PC-9 (cell line): ENCODE data around the gene CDC27. TPM values are rescaled to one million over a fixed set of nuclear protein-coding genes. Genes with fewer than 3 reads are reported as not detected.
"Not testable (repeated sequence)": the region's sequence is repeated elsewhere in the genome, so short reads cannot be mapped to it uniquely, and the experiment has no call there.

ENCODE experiments used
- BruUV-seq: library from RNA; stranded (reverse); fragments of 400-500 nt; replicated peaks from 2 replicates; lab custom pipeline; 2021; lab: Mats Ljungman, UMichigan
- CTCF ChIA-PET: fragments of 300-600 bp; sonication (Branson Sonifier 250); formaldehyde crosslinking; loops from one replicate; lab custom pipeline; 2022; ENCODE audit warnings: antibody characterized with exemption; lab: Charles Lee
- POLR2A ChIA-PET: fragments of 300-600 bp; sonication (Branson Sonifier 250); formaldehyde crosslinking; loops from one replicate; lab custom pipeline; 2022; ENCODE audit warnings: antibody characterized with exemption; ENCODE audit not compliant: unreplicated experiment; lab: Charles Lee
- DNase-seq, 2 experiments: peaks; one replicate each; pipeline versions ENCODE4 v3.0.0 to v3.0.0-alpha.2; 2015 to 2022; ENCODE audit warnings: mixed read lengths in 1 of 2
- H2AFZ ChIP-seq: fragments of 200-600 bp; sonication (generic); 2 replicates; pipeline ENCODE4 v1.8.1; 2017; ENCODE audit warnings: antibody characterized with exemption
- H3F3A ChIP-seq: fragments of 200-600 bp; sonication (generic); 2 replicates; pipeline ENCODE4 v1.8.1; 2017; ENCODE audit warnings: antibody characterized with exemption, mild to moderate bottlenecking, low read depth; ENCODE audit not compliant: insufficient read depth
- H3K27ac ChIP-seq: fragments of 200-600 bp; sonication (generic); 2 replicates; pipeline ENCODE4 v1.6.1; 2016; ENCODE audit warnings: mixed run types
- H3K27me3 ChIP-seq: fragments of 200-600 bp; sonication (generic); 2 replicates; pipeline ENCODE4 v1.6.1; 2016; ENCODE audit warnings: low read depth, mixed run types; ENCODE audit not compliant: insufficient read depth
- H3K36me3 ChIP-seq: fragments of 200-600 bp; sonication (generic); 2 replicates; pipeline ENCODE4 v1.6.1; 2016; ENCODE audit warnings: low read depth, mixed run types
- H3K4me1 ChIP-seq: fragments of 200-600 bp; sonication (generic); replicated peaks from 2 replicates; pipeline ENCODE4 v1.6.1; 2016; ENCODE audit warnings: mixed run types; ENCODE audit not compliant: insufficient read depth
- H3K4me2 ChIP-seq: fragments of 200-600 bp; sonication (generic); 2 replicates; pipeline ENCODE4 v1.6.1; 2017; ENCODE audit warnings: mixed run types
- H3K4me3 ChIP-seq: fragments of 200-600 bp; sonication (generic); 2 replicates; pipeline ENCODE4 v1.6.1; 2016; ENCODE audit warnings: mixed run types
- H3K79me2 ChIP-seq: fragments of 200-600 bp; sonication (generic); 2 replicates; pipeline ENCODE4 v1.6.1; 2017; ENCODE audit warnings: low read depth, mixed run types
- H3K9me2 ChIP-seq: fragments of 200-600 bp; sonication (generic); 2 replicates; pipeline ENCODE4 v1.8.1; 2017; ENCODE audit warnings: mild to moderate bottlenecking; ENCODE audit not compliant: insufficient read depth
- H3K9me3 ChIP-seq: fragments of 200-600 bp; sonication (generic); 2 replicates; pipeline ENCODE4 v1.8.1; 2016; ENCODE audit warnings: low read depth; ENCODE audit not compliant: insufficient read depth
- H4K20me1 ChIP-seq: fragments of 200-600 bp; sonication (generic); 2 replicates; pipeline ENCODE4 v1.8.1; 2017; ENCODE audit not compliant: insufficient read depth
- EZH2 ChIP-seq: fragments of 200-600 bp; sonication (generic); IDR thresholded peaks from 2 replicates; pipeline ENCODE4 v1.8.0; 2017; ENCODE audit warnings: antibody characterized with exemption, low read depth
- intact Hi-C: fragments of 100-400 bp; cut with micrococcal nuclease; formaldehyde crosslinking; loops from one replicate; pipeline ENCODE4 v1.10.0; 2022; ENCODE audit not compliant: unreplicated experiment
- total RNA-seq: library from RNA; stranded (reverse); gene quantifications from 2 replicates; pipeline ENCODE4 v1.2.3, GENCODE V29; 2021
- TF ChIP-seq, protein P1 (sequence below): fragments of 200-600 bp; sonication (generic); conservative IDR thresholded peaks from 2 replicates; pipeline ENCODE4 v1.6.1; 2017; ENCODE audit warnings: mixed run types, antibody characterized with exemption, mild to moderate bottlenecking, moderate library complexity

The CDC27 gene
- total RNA-seq, 1 experiment from 2014 or later: 94.3 TPM

DNA sequence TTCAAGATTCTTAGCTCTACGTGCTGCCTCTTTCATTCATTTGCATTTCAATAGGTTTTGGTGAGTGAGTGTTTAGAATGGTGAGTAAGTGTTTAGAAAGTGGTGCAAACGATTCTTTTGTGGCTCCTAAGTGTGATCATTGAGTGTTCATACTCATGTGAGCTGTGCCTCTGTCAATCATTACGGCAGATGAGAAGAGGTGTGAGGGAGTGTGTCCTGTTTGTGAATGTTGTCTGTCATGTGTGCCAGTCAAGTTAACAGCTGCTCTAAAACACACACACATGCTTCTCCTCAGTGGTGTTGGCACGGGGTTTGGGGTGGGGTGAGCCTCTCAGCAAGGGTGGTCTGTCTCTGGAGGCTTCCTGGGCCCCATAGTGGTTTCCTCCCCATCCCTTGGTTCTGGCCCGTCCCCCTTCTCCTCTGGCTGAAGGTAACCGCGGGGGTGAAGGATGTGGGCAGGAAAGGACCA, 31.5 kb upstream of the CDC27 start:
- peaks cover 10% of the 10 kb centered on the region; the same call in 1 of the 2 replicates for H3F3A ChIP-seq
- no peaks in the 10 kb centered on the region for H3K79me2 ChIP-seq
- ChIA-PET CTCF (no interaction called here), POLR2A (no interaction called here)
- BruUV-seq: no TSS peak
- no peak for DNase-seq
- H3K4me3 ChIP-seq: no peak overlapping the region
- H3K36me3 ChIP-seq: no peaks in the 10 kb centered on the region
- H4K20me1 ChIP-seq: no peaks in the 10 kb centered on the region
- H3K27ac ChIP-seq: no peak overlapping the region
- peaks cover 26% of the 10 kb centered on the region for H3K4me1 ChIP-seq
- no peaks in the 10 kb centered on the region for H3K27me3 ChIP-seq
- intact Hi-C loops: no loop called here
- H3K9me2 ChIP-seq: no peaks in the 10 kb centered on the region
- H3K9me3 ChIP-seq: no peaks in the 10 kb centered on the region
- no peak overlapping the region for H3K4me2 ChIP-seq
- no peak for TF ChIP-seq EZH2
- TF ChIP-seq, protein P1, sequence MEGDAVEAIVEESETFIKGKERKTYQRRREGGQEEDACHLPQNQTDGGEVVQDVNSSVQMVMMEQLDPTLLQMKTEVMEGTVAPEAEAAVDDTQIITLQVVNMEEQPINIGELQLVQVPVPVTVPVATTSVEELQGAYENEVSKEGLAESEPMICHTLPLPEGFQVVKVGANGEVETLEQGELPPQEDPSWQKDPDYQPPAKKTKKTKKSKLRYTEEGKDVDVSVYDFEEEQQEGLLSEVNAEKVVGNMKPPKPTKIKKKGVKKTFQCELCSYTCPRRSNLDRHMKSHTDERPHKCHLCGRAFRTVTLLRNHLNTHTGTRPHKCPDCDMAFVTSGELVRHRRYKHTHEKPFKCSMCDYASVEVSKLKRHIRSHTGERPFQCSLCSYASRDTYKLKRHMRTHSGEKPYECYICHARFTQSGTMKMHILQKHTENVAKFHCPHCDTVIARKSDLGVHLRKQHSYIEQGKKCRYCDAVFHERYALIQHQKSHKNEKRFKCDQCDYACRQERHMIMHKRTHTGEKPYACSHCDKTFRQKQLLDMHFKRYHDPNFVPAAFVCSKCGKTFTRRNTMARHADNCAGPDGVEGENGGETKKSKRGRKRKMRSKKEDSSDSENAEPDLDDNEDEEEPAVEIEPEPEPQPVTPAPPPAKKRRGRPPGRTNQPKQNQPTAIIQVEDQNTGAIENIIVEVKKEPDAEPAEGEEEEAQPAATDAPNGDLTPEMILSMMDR: no peak
- H2AFZ ChIP-seq: no peak overlapping the region

GRCh38 chr17:47219621-47220475, 30.8 kb upstream of the CDC27 start:
- Histone ChIP-seq H3K4me1 (peaks cover 19% of the 10 kb centered on the region), H3K79me2 (no peaks in the 10 kb centered on the region), H3K9me3 (no peaks in the 10 kb centered on the region), H3F3A (peaks cover 3% of the 10 kb centered on the region; the same call in 1 of the 2 replicates), H3K36me3 (no peaks in the 10 kb centered on the region), H3K4me3 (no peak overlapping the region), H3K4me2 (no peak overlapping the region), H3K9me2 (no peaks in the 10 kb centered on the region), H3K27me3 (no peaks in the 10 kb centered on the region), H2AFZ (no peak overlapping the region), H4K20me1 (no peaks in the 10 kb centered on the region), H3K27ac (no peak overlapping the region)
- ChIA-PET CTCF (no interaction called here), POLR2A (no interaction called here)
- intact Hi-C loops: no loop called here
- no TSS peak for BruUV-seq
- DNase-seq: no peak
- TF ChIP-seq, protein P1: no peak
- no peak for TF ChIP-seq EZH2

GRCh38 chr17:47218896-47219430, 29.9 kb upstream of the CDC27 start:
- TF ChIP-seq EZH2: no peak
- TF ChIP-seq, protein P1: no peak
- Histone ChIP-seq H3K4me3 (no peak overlapping the region), H3K27ac (no peak overlapping the region), H3F3A (no peaks in the 10 kb centered on the region), H4K20me1 (no peaks in the 10 kb centered on the region), H3K27me3 (no peaks in the 10 kb centered on the region), H3K9me3 (no peaks in the 10 kb centered on the region), H3K4me1 (peaks cover 12% of the 10 kb centered on the region), H3K4me2 (no peak overlapping the region), H3K36me3 (no peaks in the 10 kb centered on the region), H3K9me2 (no peaks in the 10 kb centered on the region), H2AFZ (no peak overlapping the region), H3K79me2 (no peaks in the 10 kb centered on the region)
- no TSS peak for BruUV-seq
- intact Hi-C loops: no loop called here
- no peak for DNase-seq
- CTCF ChIA-PET: no interaction called here
- POLR2A ChIA-PET: no interaction called here

DNA sequence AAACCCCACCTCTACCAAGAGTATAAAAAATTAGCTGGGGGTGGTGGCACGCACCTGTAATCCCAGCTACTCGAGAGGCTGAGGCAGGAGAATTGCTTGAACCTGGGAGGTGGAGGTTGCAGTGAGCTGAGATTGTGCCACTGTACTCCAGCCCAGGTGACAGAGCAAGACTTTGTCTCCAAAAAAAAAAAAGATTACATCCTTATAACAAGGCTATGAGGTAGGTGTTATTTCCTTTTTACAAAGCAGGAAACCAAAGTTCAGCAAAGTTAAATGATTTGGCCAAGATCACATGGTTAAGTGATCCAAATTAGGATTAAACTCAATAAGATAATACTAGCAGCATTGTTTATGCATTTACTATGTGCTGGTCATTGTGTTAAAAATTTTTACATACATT, 28.2 kb upstream of the CDC27 start:
- H3K4me1 ChIP-seq, H4K20me1 ChIP-seq, H3K79me2 ChIP-seq, H3K9me3 ChIP-seq, DNase-seq, H3K27me3 ChIP-seq, H3F3A ChIP-seq, H3K4me3 ChIP-seq, H3K27ac ChIP-seq, POLR2A ChIA-PET, BruUV-seq, CTCF ChIA-PET, H3K9me2 ChIP-seq, H3K4me2 ChIP-seq, intact Hi-C loops, H2AFZ ChIP-seq, H3K36me3 ChIP-seq: not testable (repeated sequence)

DNA sequence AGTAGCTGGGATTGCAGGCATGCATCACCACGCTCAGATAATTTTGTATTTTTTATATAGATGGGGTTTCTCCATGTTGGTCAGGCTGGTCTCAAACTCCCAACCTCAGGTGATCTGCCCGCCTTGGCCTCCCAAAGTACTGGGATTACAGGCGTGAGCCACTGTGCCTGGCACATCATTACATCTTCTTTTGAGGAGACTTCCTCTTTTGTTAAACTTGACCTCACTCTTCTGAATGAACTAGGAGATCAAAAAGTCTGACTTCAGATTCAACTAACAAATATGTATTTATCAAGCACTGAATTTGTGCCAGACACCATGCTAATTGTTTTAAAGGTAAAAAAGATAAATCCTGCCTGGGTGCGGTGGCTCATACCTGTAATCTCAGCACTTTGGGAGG, 27.7 kb upstream of the CDC27 start:
- CTCF ChIA-PET, POLR2A ChIA-PET, H3K27ac ChIP-seq, DNase-seq, H3K27me3 ChIP-seq, H3K79me2 ChIP-seq, H3K36me3 ChIP-seq, intact Hi-C loops, H3K4me2 ChIP-seq, H3K9me2 ChIP-seq, BruUV-seq, H4K20me1 ChIP-seq, H2AFZ ChIP-seq, H3K9me3 ChIP-seq, H3K4me1 ChIP-seq, H3K4me3 ChIP-seq, H3F3A ChIP-seq: not testable (repeated sequence)
